Body of pancreas (tissue), 4 donors: ENCODE measurements around the gene AURKAIP1.

Experiments
- POLR2A ChIP-seq, 3 donors: fragments of 450-650 bp; IDR thresholded peaks; one replicate each; pipeline ENCODE4 v1.6.1; 2016; ENCODE audit warnings: antibody characterized with exemption in 3 of 3, mild to moderate bottlenecking in 2 of 3
- TF ChIP-seq, protein P1 (sequence below), 7 experiments: fragments of 450-650 bp in 4 of 7; fragments of 200-600 bp in 3 of 7; sonication (generic) in 3 of 7; IDR thresholded peaks; one replicate each; pipeline ENCODE4 v1.5.1; 2016 to 2019; ENCODE audit warnings: antibody characterized with exemption in 7 of 7

- TF ChIP-seq, protein P1, sequence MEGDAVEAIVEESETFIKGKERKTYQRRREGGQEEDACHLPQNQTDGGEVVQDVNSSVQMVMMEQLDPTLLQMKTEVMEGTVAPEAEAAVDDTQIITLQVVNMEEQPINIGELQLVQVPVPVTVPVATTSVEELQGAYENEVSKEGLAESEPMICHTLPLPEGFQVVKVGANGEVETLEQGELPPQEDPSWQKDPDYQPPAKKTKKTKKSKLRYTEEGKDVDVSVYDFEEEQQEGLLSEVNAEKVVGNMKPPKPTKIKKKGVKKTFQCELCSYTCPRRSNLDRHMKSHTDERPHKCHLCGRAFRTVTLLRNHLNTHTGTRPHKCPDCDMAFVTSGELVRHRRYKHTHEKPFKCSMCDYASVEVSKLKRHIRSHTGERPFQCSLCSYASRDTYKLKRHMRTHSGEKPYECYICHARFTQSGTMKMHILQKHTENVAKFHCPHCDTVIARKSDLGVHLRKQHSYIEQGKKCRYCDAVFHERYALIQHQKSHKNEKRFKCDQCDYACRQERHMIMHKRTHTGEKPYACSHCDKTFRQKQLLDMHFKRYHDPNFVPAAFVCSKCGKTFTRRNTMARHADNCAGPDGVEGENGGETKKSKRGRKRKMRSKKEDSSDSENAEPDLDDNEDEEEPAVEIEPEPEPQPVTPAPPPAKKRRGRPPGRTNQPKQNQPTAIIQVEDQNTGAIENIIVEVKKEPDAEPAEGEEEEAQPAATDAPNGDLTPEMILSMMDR (IDR thresholded peaks at IDR 0.05): no peak
- no peak for TF ChIP-seq POLR2A (IDR thresholded peaks at IDR 0.05)
These were observed 15.7 kb downstream of the AURKAIP1 start for GRCh38 chr1:1359308-1359663.
